GM12874 (cell line): Measurements from ENCODE around the gene GBP4.

Source experiments
- CTCF ChIP-seq: IDR thresholded peaks from 2 replicates; pipeline ENCODE4 v1.5.1; 2011; ENCODE audit warnings: low read depth, mild to moderate bottlenecking, control low read depth, low read length, moderate library complexity; ENCODE audit not compliant: insufficient read depth

GBP4 gene

DNA sequence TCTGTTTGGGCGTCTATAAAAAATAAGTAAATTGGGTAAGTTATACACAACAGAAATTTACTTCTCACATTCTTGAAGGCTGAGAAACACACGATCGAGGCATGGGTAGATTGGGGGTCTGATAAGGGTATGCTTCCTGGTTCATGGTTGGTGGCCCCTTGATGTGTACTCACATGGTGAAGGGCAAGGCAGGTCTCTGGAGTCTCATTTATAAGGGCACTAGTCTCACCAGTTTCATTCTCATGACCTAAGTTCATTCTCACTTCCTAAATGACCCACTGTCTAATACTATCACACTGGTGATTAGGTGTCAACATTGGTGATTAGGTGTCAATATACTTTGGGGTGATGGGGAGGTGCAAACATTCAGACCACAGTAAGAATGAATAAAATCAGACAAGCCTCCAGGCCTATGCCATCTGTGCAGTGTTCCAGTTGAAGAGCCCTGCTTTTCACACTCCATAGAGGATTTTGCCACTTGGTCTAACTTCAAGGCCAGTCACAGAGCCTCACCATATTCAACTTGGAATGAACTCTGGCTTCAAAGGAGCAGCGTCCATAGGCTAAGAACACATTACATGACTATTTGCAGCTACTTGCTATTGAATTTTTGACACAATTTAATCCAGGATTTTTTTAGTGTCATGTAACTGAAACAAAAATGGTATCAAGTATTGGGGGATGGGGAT, 2.5 kb upstream of the GBP4 start:
- no peak for TF ChIP-seq CTCF

GRCh38 chr1:89200663-89201062, 1.9 kb upstream of the GBP4 start:
- TF ChIP-seq CTCF: no peak

DNA sequence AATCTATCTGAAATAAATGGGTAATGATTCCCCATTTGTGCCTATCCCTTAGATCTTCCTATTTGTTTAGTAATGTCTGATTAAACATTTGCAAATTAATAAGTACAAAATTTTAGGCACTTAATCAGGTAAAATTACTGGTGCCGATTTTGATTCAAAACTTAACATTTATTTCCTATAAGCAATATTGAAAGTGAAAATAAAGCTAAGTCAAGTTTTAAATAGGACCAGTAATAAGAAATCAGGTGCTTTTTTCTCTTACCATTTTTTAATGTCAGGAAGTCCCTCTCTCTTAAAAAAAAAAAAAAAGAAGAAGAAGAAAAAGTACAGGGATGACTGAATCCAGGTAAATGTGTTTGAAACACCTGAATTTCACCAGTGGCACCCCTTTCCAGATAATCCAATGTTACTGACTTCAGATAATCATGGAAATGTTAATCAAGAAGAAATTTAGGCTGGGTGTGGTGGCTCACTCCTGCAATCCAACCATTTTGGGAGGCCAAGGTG, 836 bp upstream of the GBP4 start:
- TF ChIP-seq CTCF: no peak

DNA sequence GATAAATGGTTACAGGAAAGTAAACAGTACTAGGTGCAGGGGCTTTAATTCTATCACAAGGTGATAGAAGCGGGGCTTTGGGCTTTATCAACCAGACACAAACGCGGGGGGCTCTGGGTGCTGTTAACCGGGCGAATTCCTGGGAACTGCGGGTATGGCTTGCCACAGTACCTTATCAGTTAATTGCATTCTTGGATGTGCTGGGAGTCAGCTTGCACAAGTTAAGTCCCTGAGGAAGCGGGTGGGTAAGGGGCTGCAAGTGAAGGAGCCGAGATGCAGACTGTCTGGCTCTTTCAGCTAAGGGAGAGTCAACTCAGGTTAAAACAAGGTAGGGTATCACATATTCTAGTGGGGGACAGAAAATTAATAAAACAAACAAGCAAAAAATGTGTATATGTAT, 661 bp downstream of the GBP4 start:
- no peak for TF ChIP-seq CTCF

DNA sequence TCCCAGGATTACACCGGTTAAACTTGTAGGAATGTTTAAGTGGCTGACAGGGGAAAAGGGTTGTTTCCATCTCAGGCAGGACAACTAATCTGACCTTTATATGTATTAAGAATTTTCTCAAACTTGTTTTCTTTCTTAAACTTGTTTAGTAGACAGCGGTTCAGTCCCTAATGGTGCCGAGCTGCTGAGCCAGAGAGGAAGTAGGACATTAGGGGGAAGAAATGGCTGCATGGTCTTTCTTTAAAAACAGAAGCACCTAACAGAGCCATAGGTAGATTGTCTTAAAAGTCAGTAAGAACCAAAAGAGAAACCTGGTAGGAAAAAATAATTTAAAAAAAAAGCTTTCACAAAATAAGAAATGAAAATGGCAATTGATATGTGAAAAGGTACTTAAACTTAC, 3.3 kb downstream of the GBP4 start:
- no peak for TF ChIP-seq CTCF

- no peak for TF ChIP-seq CTCF
Observed at GRCh38 chr1:89191314-89191713, 7.4 kb downstream of the GBP4 start.

DNA sequence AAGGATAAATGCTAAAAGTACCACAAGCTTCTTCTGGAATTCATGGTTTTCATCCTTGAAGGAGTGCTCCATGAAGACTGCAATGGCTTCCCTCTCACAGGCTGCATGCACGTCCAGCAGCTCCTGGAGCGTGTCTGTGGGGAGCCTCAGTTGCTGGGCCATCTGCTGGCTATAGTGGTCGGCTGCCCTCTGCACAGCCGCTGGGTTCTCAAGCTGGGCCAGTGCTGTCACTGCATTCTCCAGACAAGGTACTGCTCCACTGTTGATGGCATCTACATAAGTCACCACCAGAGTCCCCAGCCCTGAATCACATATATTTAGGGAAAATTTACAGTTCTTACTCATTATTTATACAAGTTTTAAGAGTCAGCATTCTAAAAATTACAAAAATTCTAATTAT, 8.7 kb downstream of the GBP4 start:
- no peak for TF ChIP-seq CTCF

DNA sequence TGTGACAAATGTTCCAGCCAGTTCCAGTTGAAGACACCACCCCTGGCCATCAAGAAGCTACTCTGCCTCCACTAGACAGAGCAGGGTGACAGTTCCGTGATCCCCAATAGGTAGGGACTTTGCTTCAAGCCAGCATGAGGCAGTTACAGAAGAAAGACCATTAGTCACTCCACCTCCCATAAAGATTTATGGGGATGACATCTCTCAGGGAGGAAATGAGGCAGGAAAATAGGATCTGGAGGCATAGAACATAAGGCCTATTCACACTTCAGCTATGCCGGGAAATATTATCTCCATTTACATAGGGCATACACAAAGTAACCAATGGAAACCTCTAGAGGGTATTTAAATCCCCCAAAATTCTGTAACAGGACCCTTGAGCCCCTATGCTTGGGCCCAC, 19.4 kb downstream of the GBP4 start:
- TF ChIP-seq CTCF: no peak
